Measurements from ENCODE around the gene OTOP2.
A peak's percentile ranks its signal among the peaks of the same experiment; 100 is the strongest.
"Not testable (repeated sequence)": the region's sequence is repeated elsewhere in the genome, so short reads cannot be mapped to it uniquely, and the experiment has no call there.

Gene OTOP2

DNA sequence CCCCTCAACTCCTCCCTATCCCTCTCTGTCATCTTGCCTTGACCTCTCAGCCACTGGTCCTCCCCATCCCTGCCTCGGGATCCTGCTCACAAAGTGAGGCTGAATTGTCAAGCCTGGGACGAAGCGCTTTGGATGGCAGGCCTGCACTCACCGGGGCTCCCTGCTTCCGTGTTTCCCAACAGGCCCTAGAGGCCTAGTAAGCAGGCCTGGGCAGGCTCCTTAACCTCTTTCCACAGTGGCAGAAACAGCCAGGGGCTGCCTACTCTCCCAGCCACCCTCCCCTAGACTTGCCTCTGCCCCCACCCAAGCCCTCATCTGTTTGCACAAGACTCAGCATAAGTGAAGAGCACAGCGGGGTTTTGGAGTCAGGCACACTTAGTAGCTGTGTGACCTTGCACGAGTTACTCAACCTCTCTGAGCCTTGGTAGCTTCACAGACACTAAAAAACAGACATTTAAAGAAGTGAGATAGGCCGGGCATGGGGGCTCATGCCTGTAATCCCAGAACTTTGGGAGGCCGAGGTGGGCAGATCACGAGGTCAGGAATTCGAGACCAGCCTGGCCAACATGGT lies 25.6 kb upstream of the OTOP2 start:
- intact Hi-C loops (cut with DNase I) = no loop called here
- DNase-seq = no peak

GRCh38 chr17:74900208-74900607 lies 23.9 kb upstream of the OTOP2 start:
- no peak for DNase-seq
- intact Hi-C loops (cut with DNase I) = no loop called here

DNA sequence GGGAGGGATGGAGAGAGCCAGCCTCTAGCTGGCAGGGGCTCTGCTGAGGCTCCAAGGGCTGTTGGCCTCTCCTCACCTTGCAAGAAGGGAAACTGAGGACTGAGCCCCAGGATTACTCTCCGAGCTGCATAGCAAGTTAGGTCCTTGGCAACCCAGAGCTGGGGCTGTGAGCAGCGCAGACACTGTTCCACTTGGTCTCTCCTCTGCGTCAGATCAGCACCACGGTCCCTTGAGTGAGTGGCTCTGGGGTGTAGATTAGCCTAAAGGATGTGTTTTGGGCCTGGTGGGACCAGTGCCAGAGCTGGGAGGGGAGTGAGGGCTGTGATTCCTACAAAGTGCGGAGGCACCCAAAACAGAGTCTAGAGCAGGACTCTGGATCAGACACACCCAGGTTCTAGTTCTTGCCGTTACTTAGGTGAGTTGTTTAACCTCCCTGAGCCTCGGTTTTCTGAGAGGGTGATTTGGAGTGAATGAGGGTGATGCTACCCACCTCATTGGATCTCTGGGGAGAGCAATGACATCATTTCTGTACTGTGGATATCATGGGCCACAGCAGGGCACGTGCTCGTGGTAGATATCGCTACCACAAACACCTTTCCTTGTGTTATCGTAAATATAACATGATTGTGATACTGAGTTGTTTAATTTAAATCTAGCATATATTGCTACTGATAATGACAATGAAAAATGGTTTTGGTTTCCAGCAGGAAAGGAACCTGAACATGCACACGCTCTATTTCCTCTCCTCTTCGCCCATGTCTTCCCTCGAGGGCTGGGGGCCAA lies 22.5 kb upstream of the OTOP2 start:
- DNase-seq = no peak
- intact Hi-C loops (cut with DNase I) = no loop called here

DNA sequence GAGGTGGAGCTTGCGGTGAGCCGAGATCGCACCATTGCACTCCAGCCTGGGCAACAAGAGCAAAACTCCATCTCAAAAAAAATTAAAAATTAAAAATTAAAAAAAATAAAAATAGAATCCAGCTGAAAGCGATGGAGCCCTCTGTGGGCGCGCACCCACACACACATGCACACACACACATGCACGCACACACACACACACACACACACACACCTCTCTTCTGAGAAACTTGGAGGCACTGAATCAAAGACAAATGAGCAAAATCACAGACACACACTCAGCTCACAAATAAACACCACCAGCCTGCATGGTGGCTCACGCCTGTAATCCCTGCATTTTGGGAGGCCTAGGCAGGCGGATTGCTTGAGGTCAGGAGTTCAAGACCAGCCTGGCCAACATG lies 21.0 kb upstream of the OTOP2 start:
- intact Hi-C loops (cut with DNase I) = no loop called here
- DNase-seq = no peak

- no peak for DNase-seq
- intact Hi-C loops (cut with DNase I) = no loop called here
Observed at GRCh38 chr17:74903671-74904070, 20.4 kb upstream of the OTOP2 start.

DNA sequence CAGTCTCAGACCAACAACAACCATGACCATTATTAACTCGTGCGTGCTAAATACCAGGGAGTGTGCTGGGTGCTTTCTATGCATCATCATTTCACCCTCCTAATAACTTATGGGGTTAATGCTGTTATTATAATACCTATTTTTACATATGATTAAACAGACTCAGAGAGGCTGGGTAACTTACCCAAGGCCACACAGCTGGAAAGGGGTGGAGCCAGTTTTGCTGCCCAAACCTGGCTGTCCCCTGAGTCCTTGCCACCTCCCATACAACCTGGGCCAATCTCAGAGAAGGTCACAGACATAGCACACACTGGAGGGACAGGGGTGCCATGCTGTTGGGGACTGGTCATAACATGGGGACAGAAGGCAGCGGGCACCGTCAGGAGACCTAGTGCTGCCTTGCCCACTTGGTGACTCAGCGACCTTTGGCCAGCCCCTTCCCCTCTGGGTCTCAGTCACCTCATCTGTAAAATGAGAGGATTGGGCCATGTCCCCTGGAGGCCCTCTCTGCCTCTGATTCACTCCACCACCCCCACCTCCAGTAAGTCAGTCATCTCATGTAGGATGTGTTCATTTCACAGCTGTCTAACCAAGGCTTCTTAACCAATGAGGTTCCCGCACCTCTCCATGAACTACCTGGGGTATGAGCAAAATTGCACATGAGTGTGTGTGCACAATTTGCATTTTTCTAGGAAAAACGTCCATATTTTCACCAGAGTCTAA lies 19.2 kb upstream of the OTOP2 start:
- peak in 5 of 42 donors; percentile 29 to 45 (median 39) for DNase-seq
- intact Hi-C loops (cut with DNase I) = no loop called here

DNA sequence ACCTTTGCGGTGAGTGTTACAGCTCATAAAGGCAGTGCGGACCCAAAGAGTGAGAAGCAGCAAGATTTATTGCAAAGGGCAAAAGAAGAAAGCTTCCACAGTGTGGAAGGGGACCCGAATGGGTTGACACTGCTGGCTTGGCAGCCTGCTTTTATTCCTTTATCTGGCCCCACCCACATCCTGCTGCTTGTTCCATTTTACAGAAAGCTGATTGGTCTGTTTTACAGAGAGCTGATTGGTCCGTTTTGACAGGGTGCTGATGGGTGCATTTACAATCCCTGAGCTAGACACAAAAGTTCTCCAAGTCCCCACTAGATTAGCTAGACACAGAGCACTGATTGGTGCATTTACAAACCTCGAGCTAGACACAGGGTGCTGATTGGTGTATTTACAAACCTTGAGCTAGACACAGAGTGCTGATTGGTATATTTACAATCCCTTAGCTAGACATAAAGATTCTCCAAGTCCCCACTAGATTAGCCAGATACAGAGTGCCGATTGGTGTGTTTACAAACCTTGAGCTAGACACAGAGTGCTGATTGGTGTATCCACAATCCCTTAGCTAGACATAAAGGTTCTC lies 17.8 kb upstream of the OTOP2 start:
- intact Hi-C loops (cut with DNase I); DNase-seq: not testable (repeated sequence)

DNA sequence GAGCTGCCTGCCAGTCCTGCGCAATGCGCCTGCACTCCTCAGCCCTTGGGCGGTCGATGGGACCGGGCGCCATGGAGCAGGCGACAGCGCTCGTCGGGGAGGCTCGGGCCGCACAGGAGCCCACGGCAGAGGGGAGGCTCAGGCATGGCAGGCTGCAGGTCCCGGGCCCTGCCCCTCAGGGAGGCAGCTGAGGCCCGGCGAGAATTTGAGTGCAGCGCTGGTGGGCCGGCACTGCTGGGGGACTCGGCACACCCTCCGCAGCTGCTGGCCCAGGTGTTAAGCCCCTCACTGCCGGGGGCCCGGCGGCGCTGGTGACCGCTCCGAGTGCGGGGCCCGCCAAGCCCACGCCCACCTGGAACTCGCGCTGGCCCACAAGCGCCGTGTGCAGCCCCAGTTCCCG lies 17.1 kb upstream of the OTOP2 start:
- no peak for DNase-seq
- intact Hi-C loops (cut with DNase I) = no loop called here

DNA sequence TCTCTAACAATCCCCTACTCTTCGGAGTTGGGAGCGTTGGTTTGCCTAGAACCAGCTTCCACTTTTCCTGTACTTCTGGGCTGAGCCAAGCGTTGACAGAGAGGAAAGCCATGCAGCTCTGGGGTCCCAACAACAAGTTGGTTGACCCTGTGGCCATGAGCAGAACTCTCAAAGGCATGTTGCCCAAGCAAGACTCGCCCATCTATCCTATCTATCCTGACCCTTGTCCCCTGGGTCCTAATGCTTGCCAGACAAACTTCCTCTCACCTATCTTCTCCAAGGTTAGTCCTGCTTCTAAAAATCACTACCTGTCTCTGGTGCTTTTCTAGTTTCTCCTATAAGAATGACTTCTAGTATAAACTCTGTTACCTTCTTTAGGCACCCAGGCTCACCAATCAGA lies 15.0 kb upstream of the OTOP2 start:
- DNase-seq; intact Hi-C loops (cut with DNase I): not testable (repeated sequence)

- DNase-seq; intact Hi-C loops (cut with DNase I): not testable (repeated sequence)
Observed at GRCh38 chr17:74911423-74911822, 12.7 kb upstream of the OTOP2 start.

- DNase-seq = no peak
- intact Hi-C loops (cut with DNase I) = no loop called here
Observed at GRCh38 chr17:74916136-74916850, 7.8 kb upstream of the OTOP2 start.

DNA sequence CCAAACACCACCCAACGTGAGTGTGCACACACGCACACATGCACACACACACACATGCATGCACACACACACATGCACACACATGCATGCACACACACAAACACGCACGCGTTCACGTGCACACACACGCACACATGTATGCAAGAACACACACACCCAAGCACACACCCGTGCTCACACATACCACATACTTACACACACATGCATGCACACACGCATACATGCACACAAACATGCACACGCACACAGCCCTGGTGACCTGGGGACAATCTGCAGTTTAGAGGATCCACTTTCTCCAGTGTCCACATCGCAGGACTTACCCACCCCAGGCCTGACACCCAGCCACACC lies 7.2 kb upstream of the OTOP2 start:
- intact Hi-C loops (cut with DNase I) = no loop called here
- DNase-seq = no peak

DNA sequence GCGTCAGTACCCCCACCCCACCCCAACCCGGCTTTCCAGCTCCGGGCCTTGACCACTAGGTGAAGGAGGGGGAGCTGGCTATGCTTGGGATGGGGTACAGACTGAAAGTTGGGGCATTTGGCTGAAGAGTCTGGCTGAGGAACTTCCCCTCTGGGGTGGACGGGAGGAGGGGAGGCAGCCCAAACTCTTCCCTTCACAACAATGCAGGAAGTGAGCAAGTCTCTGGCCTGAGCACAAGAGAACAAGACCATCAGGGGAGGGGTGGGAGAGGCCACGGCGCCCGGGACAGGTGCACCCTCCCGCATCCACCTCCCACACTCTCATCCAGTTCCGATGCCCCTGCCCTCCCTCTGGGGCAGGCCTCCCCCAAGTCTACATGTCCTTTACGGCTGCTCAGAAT lies 6.6 kb upstream of the OTOP2 start:
- peak in 4 of 42 donors; percentile 8 to 27 (median 12) for DNase-seq
- intact Hi-C loops (cut with DNase I) = no loop called here

DNA sequence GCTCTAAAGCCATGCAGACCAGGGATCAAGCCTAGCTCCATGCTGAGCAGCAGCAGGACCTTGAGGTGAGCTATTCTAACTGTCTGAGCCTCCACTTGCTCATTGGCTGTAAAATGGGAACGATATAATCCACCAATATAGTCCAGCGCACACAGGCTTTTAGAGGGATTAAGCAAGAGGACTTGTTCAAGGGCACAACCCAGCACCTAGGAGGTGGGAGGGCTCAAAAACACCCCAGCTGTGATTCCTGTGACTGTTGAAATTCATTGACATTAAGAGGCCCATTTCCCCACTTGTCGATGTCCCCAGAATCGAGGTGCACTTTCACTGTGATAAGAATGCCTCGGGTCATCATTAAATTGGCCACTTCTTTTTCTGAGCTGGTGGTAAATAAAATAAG lies 5.2 kb upstream of the OTOP2 start:
- intact Hi-C loops (cut with DNase I) = no loop called here
- no peak for DNase-seq

DNA sequence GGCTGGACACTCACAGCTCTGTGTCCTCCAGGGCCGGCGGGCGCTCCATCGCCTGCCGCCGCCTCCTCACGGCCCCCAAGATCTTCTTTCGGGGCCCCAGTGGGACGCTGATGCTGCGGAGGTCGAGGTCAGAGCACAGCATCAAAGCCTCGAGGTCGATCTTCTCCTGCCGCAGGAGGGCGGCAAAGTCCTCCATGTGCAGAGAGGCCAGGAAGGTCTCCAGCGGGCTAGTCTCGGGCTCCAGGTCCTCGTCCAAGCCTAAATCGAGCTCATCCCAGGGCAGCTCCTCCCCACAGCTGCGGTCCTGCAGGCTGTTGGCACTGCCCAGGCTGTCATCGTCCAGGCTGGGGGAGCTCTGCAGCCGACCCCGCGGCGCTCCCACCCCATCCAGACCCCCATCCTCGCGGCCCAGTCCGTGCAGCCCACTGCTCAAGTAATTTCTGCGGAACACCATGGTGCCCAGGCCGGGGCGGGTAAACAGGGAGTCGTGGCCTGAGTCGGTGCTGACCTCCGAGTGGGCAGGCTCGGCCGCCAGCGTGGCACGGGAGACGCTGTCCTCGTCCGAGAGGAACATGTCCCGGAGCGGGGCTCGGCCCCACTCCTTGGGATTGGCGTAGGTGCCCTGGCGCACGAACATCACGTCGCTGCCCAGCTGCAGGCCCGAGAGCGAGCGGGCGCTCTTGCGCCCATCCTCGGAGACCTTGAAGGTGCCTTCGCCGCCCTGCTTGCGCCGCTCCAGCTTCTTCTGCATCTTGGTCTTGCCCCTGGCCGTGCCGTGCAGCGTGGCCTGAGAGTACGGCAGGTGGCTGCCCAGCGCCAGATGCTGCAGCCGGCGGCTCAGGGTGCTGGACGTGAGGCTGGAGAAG lies 4.4 kb upstream of the OTOP2 start:
- peak in 17 of 42 donors; percentile 13 to 78 (median 31) for DNase-seq
- intact Hi-C loops (cut with DNase I) = no loop called here

GRCh38 chr17:74920306-74920620 lies 3.8 kb upstream of the OTOP2 start:
- intact Hi-C loops (cut with DNase I) = no loop called here
- DNase-seq = no peak

DNA sequence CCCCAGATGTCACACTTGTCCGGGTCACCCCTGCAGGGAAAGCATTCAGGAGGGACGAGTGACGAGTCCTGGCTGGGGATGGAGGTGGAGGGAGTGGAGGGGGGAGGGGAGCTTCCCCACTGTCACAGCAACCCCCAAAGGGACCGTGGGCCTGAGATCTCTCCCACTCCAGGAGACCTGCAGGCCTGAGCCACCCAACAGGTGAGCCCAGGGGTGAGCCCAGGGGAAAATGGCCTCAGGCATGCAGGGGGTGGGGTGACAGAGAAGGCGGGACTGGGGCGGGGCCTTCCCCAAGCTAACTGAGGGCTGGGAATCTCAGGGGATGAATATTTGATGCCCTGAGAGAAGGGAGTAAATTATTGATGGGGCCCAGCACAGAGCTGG lies 3.4 kb upstream of the OTOP2 start:
- intact Hi-C loops (cut with DNase I) = no loop called here
- DNase-seq = no peak

DNA sequence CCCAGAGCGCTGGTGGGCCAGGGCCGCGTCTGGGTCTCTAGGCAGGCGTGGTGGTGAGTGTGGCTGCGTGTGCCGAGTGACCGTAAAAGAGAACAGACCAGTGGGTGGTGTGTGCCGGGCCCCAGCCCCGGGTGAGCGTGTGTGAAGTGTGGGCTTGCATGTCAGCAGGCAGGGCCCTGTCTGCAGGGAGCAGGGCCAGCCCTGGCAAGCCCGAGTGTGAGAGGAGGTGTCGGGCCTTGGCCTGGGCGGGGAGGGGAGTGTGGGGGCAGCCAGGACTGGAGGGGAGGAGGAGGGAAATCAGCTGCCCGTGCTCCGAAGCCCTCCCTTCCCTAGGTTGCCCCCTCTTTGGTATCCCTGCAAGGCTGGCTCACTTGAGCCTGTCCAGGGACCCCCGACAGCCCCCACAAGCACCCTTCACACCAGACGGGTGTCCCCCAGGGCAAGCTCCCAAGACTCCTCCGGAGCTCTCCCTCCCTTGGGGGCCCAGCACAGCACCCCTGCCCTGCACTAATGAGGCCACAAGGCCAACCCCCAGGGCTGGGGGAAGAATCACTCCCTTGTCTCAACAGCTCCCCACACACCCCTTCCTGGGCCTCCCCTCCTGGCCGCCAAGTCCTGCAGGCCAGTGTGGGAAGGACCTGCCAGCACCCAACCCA lies 2.9 kb upstream of the OTOP2 start:
- DNase-seq = no peak
- intact Hi-C loops (cut with DNase I) = no loop called here
